NCI-H526 treated with DMSO at 0.1 percent for 48 hours (cell line): ENCODE results near the gene SCN2B.

Experiments
- DNase-seq: peaks from one replicate; lab custom pipeline; 2025; lab: John Stamatoyannopoulos, UW

The SCN2B gene

GRCh38 chr11:118135051-118135795 is 41.2 kb downstream of the SCN2B start:
- DNase-seq, result no peak

DNA sequence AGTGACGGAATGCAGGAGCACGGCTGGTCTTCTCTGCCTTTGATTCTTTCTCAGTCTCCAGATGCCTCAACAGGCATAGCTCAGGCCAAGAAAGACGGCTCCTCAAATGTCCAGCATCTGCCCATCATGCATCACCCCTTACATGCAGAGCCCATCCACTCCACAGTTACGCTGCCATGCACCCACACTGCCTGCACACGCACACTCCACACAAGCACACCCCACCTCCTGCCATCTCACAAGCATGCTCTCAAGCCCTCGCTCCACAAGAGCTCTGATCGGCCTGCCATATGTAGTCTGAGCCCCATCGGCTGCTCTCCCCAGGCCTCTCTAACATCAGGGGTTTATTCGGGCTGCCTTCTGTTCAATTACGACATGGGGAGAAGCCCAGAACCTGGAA is 42.6 kb downstream of the SCN2B start:
- DNase-seq, result no peak

DNA sequence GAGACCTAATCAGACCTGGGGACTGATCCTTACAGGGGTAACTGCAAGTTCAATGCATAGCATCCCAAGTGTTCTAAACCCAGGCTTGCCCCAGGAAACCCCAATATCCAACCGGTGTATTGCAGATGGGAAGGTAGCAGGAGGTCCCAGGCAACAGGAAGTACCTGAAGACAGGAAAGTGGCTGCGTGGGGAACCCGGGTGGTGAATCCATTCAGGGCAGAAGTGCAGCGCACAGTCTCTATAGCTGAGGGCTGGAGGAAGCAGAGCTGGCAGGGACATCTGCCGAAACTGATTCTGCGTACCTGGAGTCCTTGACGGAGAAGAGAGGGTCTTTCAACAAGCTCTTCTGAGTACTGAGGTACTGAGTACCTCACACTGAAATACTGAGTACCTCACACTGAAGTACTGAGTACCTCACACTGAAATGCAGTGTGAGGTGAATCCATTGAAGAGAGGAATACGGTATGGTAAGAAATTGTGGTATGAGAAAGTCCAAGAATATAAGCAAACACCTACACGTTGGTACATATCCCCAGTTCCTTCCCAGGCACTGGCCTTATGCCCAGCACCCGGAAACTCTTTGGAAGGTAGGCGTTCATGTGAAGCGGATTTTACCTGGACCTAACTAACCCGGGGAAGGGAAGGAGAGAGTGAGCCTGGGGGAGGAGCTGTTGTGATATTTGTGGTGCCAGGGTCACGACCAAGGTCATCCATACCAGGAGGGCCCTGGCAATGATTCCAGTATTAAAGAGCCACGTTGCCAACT is 43.9 kb downstream of the SCN2B start:
- no peak for DNase-seq

DNA sequence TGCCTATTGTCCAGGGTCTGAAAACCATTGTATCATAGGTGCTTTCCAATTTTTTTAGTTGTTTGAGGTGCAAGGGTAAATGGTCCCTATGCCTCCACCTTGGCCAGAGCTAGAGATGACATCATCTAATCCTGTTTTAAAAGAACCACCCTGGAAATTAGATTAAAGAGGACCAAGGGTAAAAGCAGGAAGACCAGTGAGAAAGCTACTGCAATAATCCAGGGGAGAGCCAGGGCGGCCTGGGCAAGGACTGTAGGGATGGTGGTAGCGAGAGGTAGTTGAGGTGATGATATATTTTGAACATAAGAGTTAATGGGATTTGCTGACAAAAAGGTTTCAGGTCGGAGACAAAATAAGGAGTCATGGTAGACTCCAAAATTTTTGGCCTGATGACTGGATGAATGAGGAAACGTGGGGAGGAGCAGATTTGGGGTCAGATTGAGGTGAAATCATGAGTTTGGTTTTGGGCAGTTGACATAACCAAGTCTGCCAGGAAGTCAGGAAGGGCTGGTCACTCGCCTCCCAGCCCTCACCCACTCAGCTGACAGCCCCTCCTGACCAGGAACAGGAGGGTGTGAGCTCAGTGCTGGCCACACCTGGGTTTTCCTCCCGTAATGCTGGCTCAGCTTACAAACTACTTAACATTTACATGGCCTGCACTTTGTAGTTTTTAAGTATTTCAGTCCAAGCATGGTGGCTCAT is 46.8 kb downstream of the SCN2B start:
- DNase-seq, result no peak

DNA sequence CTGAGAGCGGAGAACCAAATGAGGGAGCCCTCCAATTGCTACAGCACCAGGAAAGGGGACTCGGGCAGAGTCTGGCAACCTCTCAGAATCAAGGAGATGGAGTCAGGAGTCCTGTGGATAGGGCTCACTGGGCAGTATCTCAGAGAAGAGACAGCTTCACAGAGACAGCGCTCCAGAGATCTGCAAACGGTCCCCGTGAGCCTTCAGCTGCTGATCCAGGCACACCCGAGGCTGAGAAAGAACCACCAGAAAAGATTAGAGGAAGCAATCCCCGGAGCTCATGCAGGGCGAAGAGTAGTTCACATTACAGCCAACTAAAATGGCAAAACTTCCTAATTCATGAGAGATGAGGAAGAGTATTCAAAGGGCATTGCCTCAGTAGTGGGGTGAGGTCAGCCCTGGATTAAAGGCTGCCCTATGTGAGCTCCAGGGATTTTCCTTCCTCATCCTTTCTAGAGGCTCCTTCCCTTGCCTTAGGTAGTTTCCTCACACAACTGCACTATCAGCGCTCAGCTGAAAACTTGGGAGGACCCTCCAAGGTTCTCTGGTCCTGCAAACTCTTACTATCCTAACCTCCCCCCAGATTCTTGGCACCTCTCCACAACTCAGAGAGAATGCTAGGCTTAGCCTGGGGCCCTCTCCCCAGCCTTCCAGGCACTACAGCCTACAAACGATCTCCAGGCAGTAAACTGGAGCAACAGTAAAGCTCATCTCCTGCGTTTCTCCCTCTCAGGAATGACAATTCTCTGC is 47.5 kb downstream of the SCN2B start:
- DNase-seq, result no peak

DNA sequence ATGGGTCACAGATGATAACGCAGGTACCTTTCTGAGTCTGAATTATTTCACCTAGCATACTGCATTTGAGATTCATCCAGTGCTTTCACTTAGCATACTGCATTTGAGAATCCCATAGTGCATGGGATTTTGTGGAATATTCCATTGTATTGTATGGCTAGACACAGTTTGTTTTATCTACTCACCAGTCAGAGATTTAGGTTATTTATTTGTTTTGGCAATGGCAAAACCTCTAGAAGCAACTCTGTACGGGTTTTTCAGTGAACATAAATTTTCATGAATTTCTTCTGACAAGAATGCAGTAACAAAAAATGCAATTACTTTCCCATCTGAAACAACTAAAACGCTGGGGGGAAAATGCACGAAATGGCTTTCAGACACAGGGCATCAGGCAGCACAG is 48.1 kb downstream of the SCN2B start:
- DNase-seq, result no peak

GRCh38 chr11:118126082-118126838 is 50.2 kb downstream of the SCN2B start:
- DNase-seq, result peak; percentile 65

DNA sequence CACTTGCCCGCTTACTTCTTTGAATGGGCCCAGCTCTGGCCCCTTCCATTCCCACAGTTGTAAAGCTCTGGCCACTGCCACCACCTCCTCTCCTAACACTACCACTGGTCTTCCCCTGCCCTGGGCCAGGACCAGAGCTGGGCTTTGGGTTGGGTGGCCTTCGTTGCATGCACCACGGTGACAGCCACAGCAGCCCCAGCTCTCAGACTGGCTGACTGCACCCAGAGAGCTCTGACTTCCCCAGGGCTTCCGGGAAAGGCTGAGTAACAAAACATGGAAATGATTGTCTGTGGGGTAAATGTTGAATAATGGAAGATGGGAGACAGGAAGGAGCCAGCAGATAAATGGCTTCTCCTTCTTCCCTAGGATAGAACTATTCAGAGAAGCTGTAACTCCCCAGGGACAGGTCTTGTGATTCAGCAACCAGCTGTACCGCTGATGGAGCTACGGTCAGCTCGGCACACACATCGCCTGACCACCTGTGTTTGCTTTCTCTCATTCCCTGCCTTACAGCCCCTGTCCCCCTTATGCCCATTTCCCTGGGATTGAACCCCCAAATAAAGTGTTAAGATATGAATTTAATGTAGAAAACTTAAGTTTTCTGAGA is 51.4 kb downstream of the SCN2B start:
- peak; percentile 52 for DNase-seq

DNA sequence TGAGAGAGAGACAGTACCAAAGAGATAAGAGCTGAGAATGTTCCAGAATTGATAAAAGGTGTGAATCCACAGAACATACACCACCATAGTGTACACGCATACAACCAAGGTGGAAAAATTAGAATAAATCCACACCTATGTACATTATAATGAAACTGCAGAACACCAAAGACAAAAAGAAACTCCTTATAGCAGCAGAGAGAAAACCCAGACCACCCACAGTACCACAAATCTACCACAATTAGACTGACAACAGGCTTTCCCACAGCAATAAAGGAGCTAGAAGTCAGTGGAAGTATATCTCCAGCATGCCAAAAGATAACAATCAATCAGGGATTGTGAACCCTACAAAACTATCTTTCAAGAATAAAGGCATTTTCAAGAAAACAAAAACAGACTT is 55.6 kb downstream of the SCN2B start:
- no peak for DNase-seq

GRCh38 chr11:118117790-118118601 is 58.4 kb downstream of the SCN2B start:
- no peak for DNase-seq

- DNase-seq, result no peak
Measured at GRCh38 chr11:118115048-118115447, 61.4 kb downstream of the SCN2B start.

GRCh38 chr11:118114266-118114665 is 62.2 kb downstream of the SCN2B start:
- DNase-seq, result no peak

GRCh38 chr11:118112711-118113430 is 63.6 kb downstream of the SCN2B start:
- DNase-seq, result no peak
